ENCODE data around the gene HSH2D.
"Not testable (repeated sequence)": the region's sequence is repeated elsewhere in the genome, so short reads cannot be mapped to it uniquely, and the experiment has no call there.

The HSH2D gene

GRCh38 chr19:16143399-16144215, at the start of gene HSH2D:
HSH2D (plus strand) TSS chr19:16143685; CDS start chr19:16148751, 5,066 bp downstream.
- in situ Hi-C loops (cut with HindIII; ENCODE audit: low sequenced_read_pairs) = no loop called here

- in situ Hi-C loops (cut with HindIII; ENCODE audit: low sequenced_read_pairs) = no loop called here
These were observed 49.0 kb upstream of the HSH2D start for GRCh38 chr19:16094360-16095070.

GRCh38 chr19:16095071-16095571, 48.4 kb upstream of the HSH2D start:
- in situ Hi-C loops (cut with HindIII; ENCODE audit: low sequenced_read_pairs) = no loop called here

- in situ Hi-C loops (cut with HindIII; ENCODE audit: low sequenced_read_pairs) = no loop called here
These were observed 47.1 kb upstream of the HSH2D start for GRCh38 chr19:16096280-16096855.

- in situ Hi-C loops (cut with HindIII; ENCODE audit: low sequenced_read_pairs) = no loop called here
These were observed 45.1 kb upstream of the HSH2D start for GRCh38 chr19:16098416-16098768.

GRCh38 chr19:16098821-16099220, 44.7 kb upstream of the HSH2D start:
- in situ Hi-C loops (cut with HindIII; ENCODE audit: low sequenced_read_pairs) = no loop called here

GRCh38 chr19:16099314-16099965, 44.0 kb upstream of the HSH2D start:
- in situ Hi-C loops (cut with HindIII; ENCODE audit: low sequenced_read_pairs) = not testable (repeated sequence)

GRCh38 chr19:16100524-16100923, 43.0 kb upstream of the HSH2D start:
- in situ Hi-C loops (cut with HindIII; ENCODE audit: low sequenced_read_pairs) = no loop called here

- in situ Hi-C loops (cut with HindIII; ENCODE audit: low sequenced_read_pairs) = no loop called here
These were observed 38.8 kb upstream of the HSH2D start for GRCh38 chr19:16104722-16105121.

- in situ Hi-C loops (cut with HindIII; ENCODE audit: low sequenced_read_pairs) = no loop called here
These were observed 37.4 kb upstream of the HSH2D start for GRCh38 chr19:16106121-16106520.

- in situ Hi-C loops (cut with HindIII; ENCODE audit: low sequenced_read_pairs) = no loop called here
These were observed 32.2 kb upstream of the HSH2D start, which contains the start of gene RAB8A for GRCh38 chr19:16111160-16111908. RAB8A (plus strand) TSS chr19:16111889; CDS start chr19:16111902, 13 bp downstream.

GRCh38 chr19:16111909-16112752, 31.4 kb upstream of the HSH2D start:
- in situ Hi-C loops (cut with HindIII; ENCODE audit: low sequenced_read_pairs) = no loop called here

- in situ Hi-C loops (cut with HindIII; ENCODE audit: low sequenced_read_pairs) = no loop called here
These were observed 30.7 kb upstream of the HSH2D start for GRCh38 chr19:16112778-16113177.

GRCh38 chr19:16113727-16114126, 29.8 kb upstream of the HSH2D start:
- in situ Hi-C loops (cut with HindIII; ENCODE audit: low sequenced_read_pairs) = no loop called here

- in situ Hi-C loops (cut with HindIII; ENCODE audit: low sequenced_read_pairs) = no loop called here
These were observed 28.0 kb upstream of the HSH2D start for GRCh38 chr19:16115301-16116039.

- in situ Hi-C loops (cut with HindIII; ENCODE audit: low sequenced_read_pairs) = no loop called here
These were observed 27.4 kb upstream of the HSH2D start for GRCh38 chr19:16116067-16116466.

- in situ Hi-C loops (cut with HindIII; ENCODE audit: low sequenced_read_pairs) = no loop called here
These were observed 25.9 kb upstream of the HSH2D start for GRCh38 chr19:16117594-16118033.

GRCh38 chr19:16118489-16119033, 24.9 kb upstream of the HSH2D start:
- in situ Hi-C loops (cut with HindIII; ENCODE audit: low sequenced_read_pairs) = no loop called here

Measured in endothelial cell of hepatic sinusoid (primary cell).